ENCODE results near the gene MYEF2. TPM values are rescaled to one million over a fixed set of nuclear protein-coding genes. Genes with fewer than 3 reads are reported as not detected.

MYEF2 gene
- total RNA-seq, 1 donor from 2014 or later, result 111 TPM

DNA sequence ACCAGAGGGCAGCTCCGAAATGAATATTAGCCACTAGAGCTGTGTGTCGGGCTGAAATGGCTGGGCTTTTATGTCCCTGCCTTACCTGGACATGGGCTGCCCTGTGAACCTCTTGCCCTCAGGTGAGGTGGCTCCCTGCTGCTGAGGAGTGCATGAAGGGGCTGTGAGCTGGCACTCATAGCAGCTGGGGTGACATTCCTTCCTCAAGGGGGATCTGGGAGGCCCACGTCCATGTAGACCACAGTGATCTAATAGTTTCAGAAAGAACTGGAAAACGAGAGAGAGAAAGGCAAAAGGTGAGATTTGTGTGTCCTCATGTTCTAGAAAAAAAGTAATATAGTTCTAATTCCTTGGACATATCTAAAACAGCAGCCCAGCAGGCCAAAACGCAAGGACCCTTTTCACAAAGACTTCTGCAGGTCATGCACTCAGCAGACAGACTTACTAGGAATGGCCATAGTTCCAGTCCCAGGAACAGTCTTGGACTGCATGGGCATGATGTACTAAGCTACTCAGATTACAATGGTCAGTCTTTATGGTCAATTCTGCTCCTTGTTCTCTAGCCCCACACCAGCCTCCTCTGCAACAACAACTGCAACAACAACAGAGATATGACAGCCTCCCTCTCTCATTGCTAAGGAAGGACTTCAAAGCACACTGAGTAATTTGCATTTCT, 68.1 kb downstream of the MYEF2 start:
- peaks cover 34% of the 10 kb centered on the region for H3K4me1 Mint-ChIP-seq
- TF ChIP-seq, protein P1, sequence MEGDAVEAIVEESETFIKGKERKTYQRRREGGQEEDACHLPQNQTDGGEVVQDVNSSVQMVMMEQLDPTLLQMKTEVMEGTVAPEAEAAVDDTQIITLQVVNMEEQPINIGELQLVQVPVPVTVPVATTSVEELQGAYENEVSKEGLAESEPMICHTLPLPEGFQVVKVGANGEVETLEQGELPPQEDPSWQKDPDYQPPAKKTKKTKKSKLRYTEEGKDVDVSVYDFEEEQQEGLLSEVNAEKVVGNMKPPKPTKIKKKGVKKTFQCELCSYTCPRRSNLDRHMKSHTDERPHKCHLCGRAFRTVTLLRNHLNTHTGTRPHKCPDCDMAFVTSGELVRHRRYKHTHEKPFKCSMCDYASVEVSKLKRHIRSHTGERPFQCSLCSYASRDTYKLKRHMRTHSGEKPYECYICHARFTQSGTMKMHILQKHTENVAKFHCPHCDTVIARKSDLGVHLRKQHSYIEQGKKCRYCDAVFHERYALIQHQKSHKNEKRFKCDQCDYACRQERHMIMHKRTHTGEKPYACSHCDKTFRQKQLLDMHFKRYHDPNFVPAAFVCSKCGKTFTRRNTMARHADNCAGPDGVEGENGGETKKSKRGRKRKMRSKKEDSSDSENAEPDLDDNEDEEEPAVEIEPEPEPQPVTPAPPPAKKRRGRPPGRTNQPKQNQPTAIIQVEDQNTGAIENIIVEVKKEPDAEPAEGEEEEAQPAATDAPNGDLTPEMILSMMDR (IDR thresholded peaks at IDR 0.05; ENCODE audit: unreplicated experiment), result no peak
- H3K4me3 Mint-ChIP-seq, result no peak overlapping the region
- DNase-seq (ENCODE audit: low spot score in 2 of 2, unreplicated experiment in 2 of 2), result no peak
- no peaks in the 10 kb centered on the region for H3K9me3 Mint-ChIP-seq
- H3K27ac Mint-ChIP-seq, result no peak overlapping the region
- H3K27me3 Mint-ChIP-seq (ENCODE audit: low read depth), result no peaks in the 10 kb centered on the region
- no peaks in the 10 kb centered on the region for H3K36me3 Mint-ChIP-seq

DNA sequence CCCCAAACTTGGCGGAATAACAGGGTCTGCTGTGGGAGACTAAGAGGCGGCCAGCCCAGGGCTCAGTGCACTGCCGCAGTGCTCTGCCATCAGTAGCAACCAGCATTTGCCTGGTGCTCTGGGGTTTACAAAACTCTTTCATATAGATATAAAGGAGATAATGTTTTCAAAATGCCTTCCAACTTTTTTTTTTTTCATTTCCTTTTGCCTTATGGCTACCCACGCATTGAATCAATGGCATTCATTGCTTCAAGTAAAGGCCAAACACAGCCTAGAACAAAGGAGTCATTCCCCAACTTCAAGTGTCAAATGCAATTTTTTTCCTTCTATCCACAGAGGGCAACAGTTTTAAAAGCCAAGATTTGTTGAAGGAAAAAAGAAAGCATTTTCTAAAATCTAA, 68.9 kb downstream of the MYEF2 start:
- TF ChIP-seq, protein P1 (IDR thresholded peaks at IDR 0.05; ENCODE audit: unreplicated experiment), result no peak
- Mint-ChIP-seq H3K27me3 (ENCODE audit: low read depth) (no peaks in the 10 kb centered on the region), H3K36me3 (no peaks in the 10 kb centered on the region), H3K4me3 (no peak overlapping the region), H3K4me1 (peaks cover 36% of the 10 kb centered on the region), H3K9me3 (no peaks in the 10 kb centered on the region), H3K27ac (no peak overlapping the region)
- DNase-seq (ENCODE audit: low spot score in 2 of 2, unreplicated experiment in 2 of 2), result no peak

- Mint-ChIP-seq H3K27ac (no peak overlapping the region), H3K4me3 (no peak overlapping the region), H3K9me3 (no peaks in the 10 kb centered on the region), H3K27me3 (ENCODE audit: low read depth) (no peaks in the 10 kb centered on the region), H3K4me1 (peaks cover 55% of the 10 kb centered on the region), H3K36me3 (no peaks in the 10 kb centered on the region)
- TF ChIP-seq, protein P1 (IDR thresholded peaks at IDR 0.05; ENCODE audit: unreplicated experiment), result no peak
- no peak for DNase-seq (ENCODE audit: low spot score in 2 of 2, unreplicated experiment in 2 of 2)
These were observed 72.2 kb downstream of the MYEF2 start for GRCh38 chr15:48105936-48106335.

DNA sequence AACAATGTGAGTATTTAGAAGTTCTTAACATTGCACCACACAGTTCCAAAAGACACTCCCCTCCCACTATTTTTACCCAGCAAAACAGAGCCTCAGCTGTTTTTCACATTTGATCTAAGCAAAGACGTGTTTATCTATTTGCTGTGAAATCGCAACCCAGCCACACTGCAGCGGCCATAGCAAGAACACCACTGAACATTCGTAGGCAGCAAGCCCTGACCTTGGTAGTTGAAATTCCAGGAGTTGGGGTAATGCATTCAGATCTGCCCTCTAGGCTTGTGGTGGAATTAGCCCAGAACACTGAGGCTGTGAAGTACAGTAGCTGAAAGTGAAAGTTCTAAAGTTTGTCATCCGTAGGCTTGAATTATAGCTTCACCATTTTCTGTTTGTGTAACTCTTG, 74.4 kb downstream of the MYEF2 start:
- H3K27me3 Mint-ChIP-seq (ENCODE audit: low read depth), result no peaks in the 10 kb centered on the region
- peaks cover 53% of the 10 kb centered on the region for H3K4me1 Mint-ChIP-seq
- H3K9me3 Mint-ChIP-seq, result no peaks in the 10 kb centered on the region
- H3K4me3 Mint-ChIP-seq, result no peak overlapping the region
- no peak overlapping the region for H3K27ac Mint-ChIP-seq
- no peak for DNase-seq (ENCODE audit: low spot score in 2 of 2, unreplicated experiment in 2 of 2)
- TF ChIP-seq, protein P1 (IDR thresholded peaks at IDR 0.05; ENCODE audit: unreplicated experiment), result no peak
- H3K36me3 Mint-ChIP-seq, result no peaks in the 10 kb centered on the region

GRCh38 chr15:48102167-48102566, 75.9 kb downstream of the MYEF2 start:
- H3K4me1 Mint-ChIP-seq, result peaks cover 49% of the 10 kb centered on the region
- no peak for DNase-seq (ENCODE audit: low spot score in 2 of 2, unreplicated experiment in 2 of 2)
- no peak overlapping the region for H3K4me3 Mint-ChIP-seq
- peak overlapping the region; percentile 4 for H3K27ac Mint-ChIP-seq
- no peaks in the 10 kb centered on the region for H3K9me3 Mint-ChIP-seq
- H3K27me3 Mint-ChIP-seq (ENCODE audit: low read depth), result no peaks in the 10 kb centered on the region
- TF ChIP-seq, protein P1 (IDR thresholded peaks at IDR 0.05; ENCODE audit: unreplicated experiment), result no peak
- no peaks in the 10 kb centered on the region for H3K36me3 Mint-ChIP-seq

Data from mesothelial cell of epicardium (in vitro differentiated cells).